Sigmoid colon (tissue), 7 donors: ENCODE data around the gene FGF22. TPM values are rescaled to one million over a fixed set of nuclear protein-coding genes. Genes with fewer than 3 reads are reported as not detected.

Experiments used
- DNase-seq: peaks from one replicate; pipeline ENCODE4 v3.0.0-alpha.2; 2019
- H3K27ac ChIP-seq, 4 donors: fragments of 200-600 bp; sonication (generic); one replicate each; pipeline ENCODE4 v1.5.1; 2016 to 2019; ENCODE audit warnings: mild to moderate bottlenecking in 1 of 4
- H3K27me3 ChIP-seq, 3 donors: fragments of 200-600 bp; sonication (generic); one replicate each; pipeline ENCODE4 v1.5.1; 2019; ENCODE audit warnings: mild to moderate bottlenecking in 1 of 3
- H3K36me3 ChIP-seq, 4 donors: fragments of 200-600 bp; sonication (generic); one replicate each; pipeline ENCODE4 v1.5.1; 2016 to 2019
- H3K4me1 ChIP-seq, 4 donors: fragments of 200-600 bp; sonication (generic); one replicate each; pipeline ENCODE4 v1.5.1; 2017 to 2019
- H3K4me3 ChIP-seq, 4 donors: fragments of 200-600 bp; sonication (generic); one replicate each; pipeline ENCODE4 v1.5.1; 2017 to 2019; ENCODE audit warnings: mild to moderate bottlenecking in 2 of 4, moderate library complexity in 1 of 4
- H3K9me3 ChIP-seq, 4 donors: fragments of 200-600 bp in 3 of 4; sonication (generic) in 3 of 4; one replicate each; pipeline versions ENCODE4 v1.5.1 to v1.6.1; 2013 to 2019
- CTCF ChIP-seq, 4 experiments: fragments of 450-650 bp in 3 of 4; fragments of 200-600 bp in 1 of 4; IDR thresholded peaks; one replicate each; pipeline ENCODE4 v1.5.1; 2016 to 2019; ENCODE audit warnings: antibody characterized with exemption in 4 of 4, mild to moderate bottlenecking in 3 of 4, moderate library complexity in 2 of 4
- EP300 ChIP-seq, 4 donors: sonication (generic); formaldehyde crosslinking; IDR thresholded peaks; one replicate each; pipeline ENCODE4 v1.6.1; 2017; ENCODE audit warnings: antibody characterized with exemption in 4 of 4
- POLR2A ChIP-seq, 2 donors: fragments of 450-650 bp; IDR thresholded peaks; one replicate each; pipeline ENCODE4 v1.6.1; 2016; ENCODE audit warnings: antibody characterized with exemption in 2 of 2, mild to moderate bottlenecking in 2 of 2, moderate library complexity in 2 of 2
- POLR2AphosphoS5 ChIP-seq, 4 donors: sonication (generic); formaldehyde crosslinking; IDR thresholded peaks; one replicate each; pipeline ENCODE4 v1.6.1; 2017; ENCODE audit warnings: antibody characterized with exemption in 4 of 4
- WGBS, 2 donors: extraction: QIAGEN DNeasy Blood & Tissue Kit; methylation state at CpG; one replicate each; pipeline ENCODE4 v1.1.7; 2013; 5-methylcytosine and 5-hydroxymethylcytosine counted together
- intact Hi-C: fragments of 100-400 bp; cut with DNase I; formaldehyde crosslinking; loops from one replicate; pipeline ENCODE4 v1.15.1; 2023
- polyA plus RNA-seq, 3 donors: library from polyadenylated mRNA; stranded (reverse); fragments of 200-250 nt; gene quantifications; one replicate each; pipeline ENCODE4 v1.2.3, GENCODE V29; 2013
- total RNA-seq, 4 donors: library from RNA; depleted of rRNA; stranded (reverse); fragments of >200 nt; gene quantifications; one replicate each; pipeline ENCODE4 v1.1.0, GENCODE V29; 2016
- donor health status: healthy with polysubstance abuse.
- donor health status: Bipolar disorder and iron deficiency.
- donor health status: healthy.

FGF22 gene
- total and polyA plus RNA-seq, 7 donors = 0.20 to 1.7 (median 0.99) TPM; not detected in 4

DNA sequence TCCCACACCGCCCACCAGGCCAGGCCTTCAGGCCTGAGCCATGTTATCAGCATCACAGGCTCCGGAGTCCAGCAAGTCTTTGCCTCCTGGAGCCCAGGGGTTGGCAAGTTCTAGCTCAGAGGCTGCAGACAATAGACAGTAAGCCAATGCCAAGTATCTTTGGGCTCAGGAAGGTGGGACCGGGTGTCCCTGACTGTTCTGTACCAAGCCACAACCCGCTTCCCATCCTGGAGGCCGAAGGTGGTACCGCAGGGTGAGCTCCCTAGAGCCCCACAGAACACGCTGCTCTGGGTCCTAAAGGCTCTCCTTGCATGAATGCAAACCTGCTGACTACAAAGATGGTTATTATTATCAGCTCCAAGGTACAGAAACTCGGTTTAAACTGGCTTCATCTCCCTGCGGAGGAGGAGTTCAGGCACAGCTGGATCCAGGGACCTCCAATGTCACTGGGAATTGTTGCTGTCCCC is 31.0 kb downstream of the FGF22 start:
- no peak for DNase-seq
- H3K9me3 ChIP-seq = no peaks in the 10 kb centered on the region
- WGBS, 2 donors = 77 to 83% methylated on average over 9 of the region's 9 CpGs
- H3K36me3 ChIP-seq = no peaks in the 10 kb centered on the region
- H3K4me3 ChIP-seq = no peak overlapping the region
- H3K27ac ChIP-seq = no peak overlapping the region
- TF ChIP-seq POLR2A (IDR thresholded peaks at IDR 0.05) = no peak
- no peak for TF ChIP-seq CTCF (IDR thresholded peaks at IDR 0.05)
- TF ChIP-seq EP300 (IDR thresholded peaks at IDR 0.05) = no peak
- TF ChIP-seq POLR2AphosphoS5 (IDR thresholded peaks at IDR 0.05) = no peak
- H3K27me3 ChIP-seq = no peaks in the 10 kb centered on the region
- H3K4me1 ChIP-seq = peaks cover 0 to 7% (median 4%) of the 10 kb centered on the region in 4 donors
- intact Hi-C loops = no loop called here

DNA sequence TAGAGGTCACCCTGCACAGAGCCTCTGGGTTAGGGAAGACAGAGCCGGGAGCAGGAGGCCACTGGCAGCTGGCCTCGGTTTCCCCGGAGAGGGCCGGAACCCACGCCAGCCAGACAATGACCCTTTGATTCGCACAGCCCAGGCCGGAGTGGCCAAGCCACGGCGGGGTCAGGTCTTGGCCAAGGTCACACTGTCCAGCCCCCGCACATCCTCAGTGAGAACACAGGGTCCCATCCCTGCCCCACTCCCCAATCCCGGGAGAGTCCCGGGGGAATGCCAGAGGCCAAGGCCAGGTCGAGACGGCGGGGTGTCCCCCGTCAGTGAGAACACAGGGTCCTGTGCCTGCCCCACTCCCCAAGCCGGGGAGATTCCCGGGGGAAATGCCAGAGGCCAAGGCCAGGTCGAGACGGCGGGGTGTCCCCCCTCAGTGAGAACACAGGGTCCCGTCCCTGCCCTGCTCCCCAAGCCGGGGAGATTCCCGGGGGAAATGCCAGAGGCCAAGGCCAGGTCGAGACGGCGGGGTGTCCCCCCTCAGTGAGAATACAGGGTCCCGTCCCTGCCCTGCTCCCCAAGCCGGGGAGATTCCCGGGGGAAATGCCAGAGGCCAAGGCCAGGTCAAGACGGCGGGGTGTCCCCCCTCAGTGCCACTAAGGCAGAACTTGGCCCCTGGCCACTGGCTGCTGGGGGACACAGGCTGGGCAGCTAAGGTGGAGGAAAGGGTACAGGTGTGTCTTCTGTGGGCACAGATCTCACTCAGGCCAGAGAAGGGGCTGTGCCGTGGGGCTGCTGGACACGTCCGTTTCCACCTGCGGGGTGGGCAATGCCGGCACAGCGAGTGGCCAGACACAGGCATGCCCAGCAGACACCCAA is 34.8 kb downstream of the FGF22 start:
- Histone ChIP-seq H3K9me3 (no peaks in the 10 kb centered on the region), H3K4me1 (peaks cover 0 to 39% (median 38%) of the 10 kb centered on the region in 4 donors), H3K27me3 (no peaks in the 10 kb centered on the region), H3K27ac (peak overlapping the region; percentile 87 to 100 (median 98)), H3K36me3 (no peaks in the 10 kb centered on the region), H3K4me3 (no peak overlapping the region)
- DNase-seq = no peak
- intact Hi-C loops = loop anchor here (5.0 kb wide), 1 partner anchor 428 kb away; the partner anchor contains the start of gene GPX4
- 51 to 71% methylated on average over 38 of the region's 38 CpGs for WGBS, 2 donors
- TF ChIP-seq POLR2AphosphoS5 (IDR thresholded peaks at IDR 0.05) (peak in 1 of 4 donors; percentile 6), CTCF (IDR thresholded peaks at IDR 0.05) (no peak)

DNA sequence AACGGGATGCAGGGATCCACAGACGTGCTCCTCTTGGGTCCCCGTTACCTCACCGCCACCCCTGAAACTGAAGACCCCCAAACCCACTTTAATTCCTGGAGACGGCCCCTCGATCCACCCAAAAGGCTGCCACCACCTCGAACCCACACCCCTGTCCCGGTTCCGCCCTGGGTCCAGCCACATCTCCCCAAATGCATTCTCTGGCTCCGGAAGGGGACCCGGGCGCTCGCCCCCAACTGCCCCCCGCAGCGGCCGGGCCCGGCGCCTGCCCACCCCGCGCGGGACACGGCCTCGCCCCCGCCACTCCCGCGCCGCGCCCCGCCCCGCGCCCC is 36.3 kb downstream of the FGF22 start:
- 2 to 10% methylated on average over 31 of the region's 31 CpGs for WGBS, 2 donors
- intact Hi-C loops = loop anchor here (5.0 kb wide), 1 partner anchor 426 kb away; the partner anchor contains the start of gene GPX4
- no peak for DNase-seq
- no peaks in the 10 kb centered on the region for H3K27me3 ChIP-seq
- H3K27ac ChIP-seq = peak overlapping the region; percentile 87 to 100 (median 98)
- TF ChIP-seq EP300 (IDR thresholded peaks at IDR 0.05) (no peak), CTCF (IDR thresholded peaks at IDR 0.05) (no peak), POLR2A (IDR thresholded peaks at IDR 0.05) (no peak), POLR2AphosphoS5 (IDR thresholded peaks at IDR 0.05) (no peak)
- H3K4me3 ChIP-seq = peak overlapping the region; percentile 12 to 80 (median 59)
- no peaks in the 10 kb centered on the region for H3K36me3 ChIP-seq
- H3K4me1 ChIP-seq = peaks cover 0 to 45% (median 42%) of the 10 kb centered on the region in 4 donors
- no peaks in the 10 kb centered on the region for H3K9me3 ChIP-seq

DNA sequence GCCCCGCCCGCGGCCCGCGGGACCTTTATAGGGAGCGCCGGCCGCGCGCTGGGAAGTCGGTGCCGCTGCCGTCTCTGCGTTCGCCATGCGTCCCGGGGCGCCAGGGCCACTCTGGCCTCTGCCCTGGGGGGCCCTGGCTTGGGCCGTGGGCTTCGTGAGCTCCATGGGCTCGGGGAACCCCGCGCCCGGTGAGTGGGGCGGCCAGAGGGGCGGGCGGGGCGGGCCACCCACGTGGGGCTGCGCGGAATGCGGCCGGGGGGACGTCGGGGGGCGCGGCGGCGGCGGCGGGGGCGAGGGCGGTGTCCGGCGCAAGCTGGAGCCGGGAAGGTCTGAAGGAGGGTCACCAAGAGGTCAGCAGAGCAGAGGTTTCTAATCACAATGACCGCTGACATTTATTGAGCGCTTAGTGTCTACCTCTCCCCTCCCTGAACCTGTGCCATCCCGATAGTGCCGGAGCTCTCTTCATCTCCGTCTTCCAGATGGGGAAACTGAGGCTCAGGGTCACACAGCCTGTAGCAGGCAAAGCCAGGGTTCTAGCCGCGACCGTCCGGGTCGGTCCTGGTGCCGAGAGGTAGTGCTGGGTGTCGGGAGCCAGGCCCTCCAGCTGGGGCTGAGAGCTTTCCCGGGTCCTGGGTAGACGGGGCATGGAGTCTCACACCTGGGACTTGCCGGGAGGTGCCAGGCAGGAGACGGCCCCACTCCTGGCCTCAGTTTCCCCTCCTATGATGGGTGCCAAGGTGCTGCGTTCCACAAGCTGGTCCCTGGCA is 36.8 kb downstream of the FGF22 start, which contains the start of gene FSTL3:
Gene FSTL3 (plus strand): TSS at position 54 of the 767 bp plus-strand sequence. CDS start 32 bp downstream, at position 86.
- peak within 1 kb of the TSS; percentile 87 to 100 (median 98) for H3K27ac ChIP-seq
- TF ChIP-seq POLR2AphosphoS5 (IDR thresholded peaks at IDR 0.05) (peak; percentile 82 to 90 (median 88)), EP300 (IDR thresholded peaks at IDR 0.05) (no peak), CTCF (IDR thresholded peaks at IDR 0.05) (no peak), POLR2A (IDR thresholded peaks at IDR 0.05) (peak in 1 of 2 donors; percentile 15)
- peaks cover 0 to 50% (median 44%) of the 10 kb centered on the region in 4 donors for H3K4me1 ChIP-seq
- no peaks in the 10 kb centered on the region for H3K27me3 ChIP-seq
- no peak for DNase-seq
- H3K9me3 ChIP-seq = no peaks in the 10 kb centered on the region
- WGBS, 2 donors = 3 to 10% methylated on average over 63 of the region's 63 CpGs
- H3K4me3 ChIP-seq = peak within 1 kb of the TSS; percentile 42 to 80 (median 59)
- intact Hi-C loops = loop anchor here (5.0 kb wide), 1 partner anchor 426 kb away; the partner anchor contains the start of gene GPX4
- H3K36me3 ChIP-seq = peaks cover 0 to 2% (median 0%) of the 10 kb centered on the region in 4 donors
